ENCODE measurements around the gene CRTAC1. TPM values are rescaled to one million over a fixed set of nuclear protein-coding genes. Genes with fewer than 3 reads are reported as not detected.

The CRTAC1 gene
- polyA plus RNA-seq, 3 donors, result not detected

DNA sequence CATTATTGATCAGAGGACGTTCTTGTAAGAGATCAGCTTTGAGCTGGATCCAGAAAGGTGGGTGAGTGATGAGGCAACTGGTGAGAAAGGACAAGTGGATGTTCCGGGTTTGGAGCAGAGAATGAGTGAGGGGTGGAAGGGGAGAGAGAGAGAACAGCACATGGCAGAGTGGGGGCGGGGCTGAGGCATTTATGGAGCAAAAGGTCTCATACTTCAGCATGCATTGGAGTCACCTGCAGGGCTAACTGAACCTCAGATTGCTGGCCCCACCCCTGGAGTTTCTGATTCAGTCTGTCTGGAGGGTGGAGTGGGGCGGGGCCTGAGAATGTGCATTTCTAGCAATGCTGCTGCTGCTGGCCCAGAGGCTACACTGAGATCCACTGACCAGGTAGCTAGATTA lies 109.6 kb downstream of the CRTAC1 start:
- no peak overlapping the region for H2AFZ ChIP-seq (ENCODE audit: insufficient read depth, low read depth, low read length, poor library complexity, severe bottlenecking)
- Mint-ChIP-seq H3K4me3 (no peak overlapping the region), H3K27me3 (ENCODE audit: low read depth in 3 of 3) (peaks cover 6 to 20% (median 17%) of the 10 kb centered on the region in 3 donors), H3K27ac (no peak overlapping the region), H3K36me3 (no peaks in the 10 kb centered on the region), H3K9me3 (peaks cover 0 to 5% (median 0%) of the 10 kb centered on the region in 7 donors), H3K4me1 (peaks cover 6% of the 10 kb centered on the region)
- H3K79me2 ChIP-seq (ENCODE audit: insufficient read depth, low read length), result no peaks in the 10 kb centered on the region
- intact Hi-C loops (cut with micrococcal nuclease), result no loop called here
- no peaks in the 10 kb centered on the region for H3K4me1 ChIP-seq (ENCODE audit: control insufficient read depth in 1 of 2, insufficient read depth in 2 of 2, low read length in 2 of 2)
- H3K27me3 ChIP-seq (ENCODE audit: control insufficient read depth in 2 of 2, insufficient read depth in 2 of 2, low read length in 2 of 2), result peaks cover 0 to 2% of the 10 kb centered on the region in 2 donors
- no peaks in the 10 kb centered on the region for H3K36me3 ChIP-seq (replicated peaks in 1 of 2; ENCODE audit: control insufficient read depth in 1 of 2, insufficient read depth in 2 of 2, low read length in 2 of 2)
- no peak overlapping the region for H3K27ac ChIP-seq (ENCODE audit: low read depth in 1 of 2, low read length in 2 of 2)
- TF ChIP-seq, protein P1, sequence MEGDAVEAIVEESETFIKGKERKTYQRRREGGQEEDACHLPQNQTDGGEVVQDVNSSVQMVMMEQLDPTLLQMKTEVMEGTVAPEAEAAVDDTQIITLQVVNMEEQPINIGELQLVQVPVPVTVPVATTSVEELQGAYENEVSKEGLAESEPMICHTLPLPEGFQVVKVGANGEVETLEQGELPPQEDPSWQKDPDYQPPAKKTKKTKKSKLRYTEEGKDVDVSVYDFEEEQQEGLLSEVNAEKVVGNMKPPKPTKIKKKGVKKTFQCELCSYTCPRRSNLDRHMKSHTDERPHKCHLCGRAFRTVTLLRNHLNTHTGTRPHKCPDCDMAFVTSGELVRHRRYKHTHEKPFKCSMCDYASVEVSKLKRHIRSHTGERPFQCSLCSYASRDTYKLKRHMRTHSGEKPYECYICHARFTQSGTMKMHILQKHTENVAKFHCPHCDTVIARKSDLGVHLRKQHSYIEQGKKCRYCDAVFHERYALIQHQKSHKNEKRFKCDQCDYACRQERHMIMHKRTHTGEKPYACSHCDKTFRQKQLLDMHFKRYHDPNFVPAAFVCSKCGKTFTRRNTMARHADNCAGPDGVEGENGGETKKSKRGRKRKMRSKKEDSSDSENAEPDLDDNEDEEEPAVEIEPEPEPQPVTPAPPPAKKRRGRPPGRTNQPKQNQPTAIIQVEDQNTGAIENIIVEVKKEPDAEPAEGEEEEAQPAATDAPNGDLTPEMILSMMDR (IDR thresholded peaks at IDR 0.05), result no peak
- no peaks in the 10 kb centered on the region for H4K20me1 ChIP-seq (ENCODE audit: insufficient read depth, low read length)
- H3K9ac ChIP-seq (ENCODE audit: insufficient read depth, low read length, poor library complexity, severe bottlenecking), result no peak overlapping the region
- H3K4me2 ChIP-seq (replicated peaks; ENCODE audit: extremely low read depth, low read length, poor library complexity, severe bottlenecking), result no peak overlapping the region
- DNase-seq, result no peak
- 77% methylated on average over 3 of the region's 4 CpGs for WGBS (ENCODE audit: insufficient coverage)
- no peaks in the 10 kb centered on the region for H3K9me3 ChIP-seq (replicated peaks in 1 of 2; ENCODE audit: control insufficient read depth in 1 of 2, insufficient read depth in 1 of 2, low read length in 2 of 2)
- H3K4me3 ChIP-seq (replicated peaks in 1 of 3; ENCODE audit: low read depth in 2 of 3, low read length in 3 of 3), result no peak overlapping the region

GRCh38 chr10:97919012-97919411 lies 111.4 kb downstream of the CRTAC1 start:
- Histone ChIP-seq H3K27me3 (ENCODE audit: control insufficient read depth in 2 of 2, insufficient read depth in 2 of 2, low read length in 2 of 2) (peaks cover 0 to 2% of the 10 kb centered on the region in 2 donors), H3K4me2 (replicated peaks; ENCODE audit: extremely low read depth, low read length, poor library complexity, severe bottlenecking) (no peak overlapping the region), H3K36me3 (replicated peaks in 1 of 2; ENCODE audit: control insufficient read depth in 1 of 2, insufficient read depth in 2 of 2, low read length in 2 of 2) (no peaks in the 10 kb centered on the region), H3K27ac (ENCODE audit: low read depth in 1 of 2, low read length in 2 of 2) (no peak overlapping the region), H3K79me2 (ENCODE audit: insufficient read depth, low read length) (no peaks in the 10 kb centered on the region), H2AFZ (ENCODE audit: insufficient read depth, low read depth, low read length, poor library complexity, severe bottlenecking) (no peak overlapping the region), H3K9ac (ENCODE audit: insufficient read depth, low read length, poor library complexity, severe bottlenecking) (no peak overlapping the region), H3K9me3 (replicated peaks in 1 of 2; ENCODE audit: control insufficient read depth in 1 of 2, insufficient read depth in 1 of 2, low read length in 2 of 2) (no peaks in the 10 kb centered on the region), H4K20me1 (ENCODE audit: insufficient read depth, low read length) (no peaks in the 10 kb centered on the region), H3K4me1 (ENCODE audit: control insufficient read depth in 1 of 2, insufficient read depth in 2 of 2, low read length in 2 of 2) (no peaks in the 10 kb centered on the region), H3K4me3 (replicated peaks in 1 of 3; ENCODE audit: low read depth in 2 of 3, low read length in 3 of 3) (no peak overlapping the region)
- intact Hi-C loops (cut with micrococcal nuclease), result loop anchor here in 1 of 2 donors (5.0 kb wide), 1 partner anchor 123 kb away; no protein-coding TSS in a partner anchor
- TF ChIP-seq, protein P1 (IDR thresholded peaks at IDR 0.05), result no peak
- DNase-seq, result no peak
- H3K36me3 Mint-ChIP-seq, result no peaks in the 10 kb centered on the region
- WGBS (ENCODE audit: insufficient coverage), result no CpG with 5 or more reads among the region's 3 CpGs
- no peak overlapping the region for H3K27ac Mint-ChIP-seq
- H3K4me1 Mint-ChIP-seq, result peaks cover 6% of the 10 kb centered on the region
- H3K27me3 Mint-ChIP-seq (ENCODE audit: low read depth in 3 of 3), result peaks cover 13 to 21% (median 18%) of the 10 kb centered on the region in 3 donors
- H3K4me3 Mint-ChIP-seq, result no peak overlapping the region
- peaks cover 0 to 2% (median 0%) of the 10 kb centered on the region in 7 donors for H3K9me3 Mint-ChIP-seq
